Kidney epithelial cell (primary cell): ENCODE data around the gene FCMR. TPM values are rescaled to one million over a fixed set of nuclear protein-coding genes. Genes with fewer than 3 reads are reported as not detected.

ENCODE experiments used
- DNase-seq: peaks from one replicate; pipeline ENCODE4 v3.0.0-alpha.2; 2010; ENCODE audit warnings: low read depth
- H3K27me3 ChIP-seq: 2 replicates; pipeline ENCODE4 v1.6.0; 2011; ENCODE audit warnings: low read length; ENCODE audit not compliant: control insufficient read depth, insufficient read depth
- H3K36me3 ChIP-seq: 2 replicates; pipeline ENCODE4 v1.5.1; 2011; ENCODE audit warnings: low read length; ENCODE audit not compliant: control insufficient read depth, insufficient read depth
- H3K4me3 ChIP-seq: 2 replicates; pipeline ENCODE4 v1.5.1; 2011; ENCODE audit warnings: low read depth, mild to moderate bottlenecking, control low read depth, low read length
- total RNA-seq: library from RNA; depleted of rRNA; stranded (reverse); fragments of >200 nt; gene quantifications from 2 replicates; pipeline ENCODE4 v1.2.3, GENCODE V29; 2015
- TF ChIP-seq, protein P1 (sequence below): IDR thresholded peaks from 2 replicates; pipeline ENCODE4 v1.5.1; 2011; ENCODE audit warnings: mild to moderate bottlenecking, moderate library complexity, low read length, control low read depth, inconsistent platforms; ENCODE audit not compliant: insufficient read depth, poor library complexity, severe bottlenecking

FCMR gene
- total RNA-seq, 1 donor from 2014 or later: 0.71 TPM

GRCh38 chr1:206908038-206908437 lies 13.7 kb downstream of the FCMR start:
- H3K4me3 ChIP-seq: no peak overlapping the region
- TF ChIP-seq, protein P1, sequence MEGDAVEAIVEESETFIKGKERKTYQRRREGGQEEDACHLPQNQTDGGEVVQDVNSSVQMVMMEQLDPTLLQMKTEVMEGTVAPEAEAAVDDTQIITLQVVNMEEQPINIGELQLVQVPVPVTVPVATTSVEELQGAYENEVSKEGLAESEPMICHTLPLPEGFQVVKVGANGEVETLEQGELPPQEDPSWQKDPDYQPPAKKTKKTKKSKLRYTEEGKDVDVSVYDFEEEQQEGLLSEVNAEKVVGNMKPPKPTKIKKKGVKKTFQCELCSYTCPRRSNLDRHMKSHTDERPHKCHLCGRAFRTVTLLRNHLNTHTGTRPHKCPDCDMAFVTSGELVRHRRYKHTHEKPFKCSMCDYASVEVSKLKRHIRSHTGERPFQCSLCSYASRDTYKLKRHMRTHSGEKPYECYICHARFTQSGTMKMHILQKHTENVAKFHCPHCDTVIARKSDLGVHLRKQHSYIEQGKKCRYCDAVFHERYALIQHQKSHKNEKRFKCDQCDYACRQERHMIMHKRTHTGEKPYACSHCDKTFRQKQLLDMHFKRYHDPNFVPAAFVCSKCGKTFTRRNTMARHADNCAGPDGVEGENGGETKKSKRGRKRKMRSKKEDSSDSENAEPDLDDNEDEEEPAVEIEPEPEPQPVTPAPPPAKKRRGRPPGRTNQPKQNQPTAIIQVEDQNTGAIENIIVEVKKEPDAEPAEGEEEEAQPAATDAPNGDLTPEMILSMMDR: no peak

GRCh38 chr1:206907304-206907991 lies 14.3 kb downstream of the FCMR start:
- TF ChIP-seq, protein P1: peak; percentile 25
- Histone ChIP-seq H3K4me3 (no peak overlapping the region), H3K36me3 (no peaks in the 10 kb centered on the region), H3K27me3 (peaks cover 2% of the 10 kb centered on the region)
- DNase-seq: no peak

More at GRCh38 chr1:206908038-206908437, 13.7 kb downstream of the FCMR start:
- Histone ChIP-seq H3K36me3 (no peaks in the 10 kb centered on the region), H3K27me3 (peaks cover 2% of the 10 kb centered on the region)
- DNase-seq: no peak

- TF ChIP-seq, protein P1: no peak
- peaks cover 2% of the 10 kb centered on the region for H3K27me3 ChIP-seq
- peak; percentile 85 for DNase-seq
- no peaks in the 10 kb centered on the region for H3K36me3 ChIP-seq
- H3K4me3 ChIP-seq: no peak overlapping the region
Observed at GRCh38 chr1:206905295-206906164, 16.2 kb downstream of the FCMR start.

DNA sequence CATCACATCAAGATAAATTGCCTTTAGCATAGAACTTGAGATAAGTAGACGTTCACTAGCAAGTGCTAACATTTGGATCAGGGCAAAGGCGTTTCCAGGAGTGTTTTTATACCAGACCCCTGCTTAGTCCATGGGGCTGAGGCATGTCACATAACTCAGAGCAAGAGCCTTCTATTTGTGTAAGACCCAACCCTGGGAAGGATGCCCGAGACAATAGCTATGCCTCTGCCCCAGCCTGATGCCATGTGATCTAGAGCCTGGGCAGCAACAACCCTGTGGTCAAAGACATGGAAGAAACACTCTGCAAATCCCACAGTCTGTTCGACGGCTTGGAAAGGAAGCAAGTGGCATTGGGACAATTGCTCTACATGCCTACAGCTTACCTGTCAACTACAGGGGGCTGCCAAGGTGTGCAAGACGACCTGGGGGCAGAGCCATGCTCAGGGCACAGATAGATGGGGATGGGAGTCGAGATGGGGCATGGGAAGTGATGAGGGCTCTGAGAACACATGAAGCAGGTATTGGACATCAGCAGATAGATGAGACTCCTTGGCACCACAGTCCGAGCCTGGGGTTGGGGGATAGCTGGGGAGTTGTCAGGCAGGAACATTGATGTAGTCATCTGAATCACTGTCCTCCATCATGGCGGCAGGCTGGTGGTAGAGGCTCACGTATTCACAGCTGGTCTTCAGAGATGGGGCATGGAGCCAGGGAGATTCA lies 17.2 kb downstream of the FCMR start:
- H3K4me3 ChIP-seq: no peak overlapping the region
- TF ChIP-seq, protein P1: no peak
- H3K36me3 ChIP-seq: no peaks in the 10 kb centered on the region
- peaks cover under 1% of the 10 kb centered on the region for H3K27me3 ChIP-seq
- DNase-seq: no peak

GRCh38 chr1:206903687-206904086 lies 18.1 kb downstream of the FCMR start:
- TF ChIP-seq, protein P1: no peak
- Histone ChIP-seq H3K27me3 (no peaks in the 10 kb centered on the region), H3K4me3 (no peak overlapping the region), H3K36me3 (no peaks in the 10 kb centered on the region)
- DNase-seq: no peak
